Activated CD8-positive, alpha-beta memory T cell treated with anti-CD3 and anti-CD28 coated beads, Interleukin-2, amount 10 ng/mL, durations not matched to agents 7 days and 5 days (primary cell): Measurements from ENCODE around the gene HEMGN. TPM values are rescaled to one million over a fixed set of nuclear protein-coding genes. Genes with fewer than 3 reads are reported as not detected.

Source experiments
- ATAC-seq: fragments of 150-1000 bp; cut with Tn5 transposase; one replicate; pipeline ENCODE4 v1.10.0; 2021; ENCODE audit warnings: moderate library complexity
- CTCF ChIA-PET: fragments of 350-600 bp; sonication (Branson Sonifier 250); formaldehyde crosslinking; loops from one replicate; lab custom pipeline; 2021; ENCODE audit warnings: antibody characterized with exemption; lab: Charles Lee
- DNase-seq: peaks from one replicate; pipeline ENCODE4 v3.0.0-alpha.2; 2020
- H3K27ac Mint-ChIP-seq: one replicate; pipeline ENCODE4 v1.8.0; 2021; ENCODE audit warnings: mild to moderate bottlenecking, mixed read lengths
- H3K27me3 Mint-ChIP-seq: one replicate; pipeline ENCODE4 v1.8.0; 2021; ENCODE audit warnings: mixed read lengths
- H3K36me3 Mint-ChIP-seq: one replicate; pipeline ENCODE4 v1.8.0; 2021; ENCODE audit warnings: mild to moderate bottlenecking, mixed read lengths
- H3K4me1 Mint-ChIP-seq: one replicate; pipeline ENCODE4 v1.8.0; 2021; ENCODE audit warnings: mixed read lengths
- H3K4me3 Mint-ChIP-seq: one replicate; pipeline ENCODE4 v1.8.0; 2021; ENCODE audit warnings: mild to moderate bottlenecking, moderate library complexity, mixed read lengths
- H3K9me3 Mint-ChIP-seq: one replicate; pipeline ENCODE4 v1.8.0; 2022; ENCODE audit warnings: low read depth, mixed read lengths
- total RNA-seq, 2 experiments: library from RNA; stranded (reverse); gene quantifications; one replicate each; pipeline ENCODE4 v1.2.3, GENCODE V29; 2021

HEMGN gene
- total RNA-seq, 2 experiments from 2014 or later, result 0.23 to 0.47 TPM

DNA sequence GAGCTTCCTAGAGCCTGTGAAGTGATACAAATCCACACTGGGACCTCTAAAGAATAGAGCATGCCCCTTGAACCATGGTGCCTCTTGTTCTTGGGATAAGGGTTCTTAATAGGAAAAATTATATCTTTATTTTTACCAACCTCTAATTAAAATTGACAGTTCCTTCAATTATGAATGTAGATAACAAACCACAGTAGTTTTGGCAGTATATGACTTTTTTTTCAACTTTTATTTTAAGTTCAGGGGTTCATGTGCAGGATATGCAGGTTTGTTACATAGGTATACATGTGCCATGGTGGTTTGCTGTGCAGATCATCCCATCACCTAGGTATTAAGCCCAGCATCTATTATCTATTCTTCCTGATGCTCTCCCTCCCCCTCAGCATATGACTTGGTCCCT is 974 bp downstream of the HEMGN start:
- no peak overlapping the region for H3K4me3 Mint-ChIP-seq
- H3K4me1 Mint-ChIP-seq, result peaks cover 16% of the 10 kb centered on the region
- CTCF ChIA-PET, result interaction anchor here (1.0 to 5.3 kb wide), 4 partner anchors 11 to 98 kb away, joined by 3 to 31 read pairs (median 5); partner anchors contain the start of genes ANP32B and TRMO
- no peaks in the 10 kb centered on the region for H3K9me3 Mint-ChIP-seq
- H3K36me3 Mint-ChIP-seq, result no peaks in the 10 kb centered on the region
- no peaks in the 10 kb centered on the region for H3K27me3 Mint-ChIP-seq
- no peak overlapping the region for H3K27ac Mint-ChIP-seq
- DNase-seq (no peak), ATAC-seq (no peak)

DNA sequence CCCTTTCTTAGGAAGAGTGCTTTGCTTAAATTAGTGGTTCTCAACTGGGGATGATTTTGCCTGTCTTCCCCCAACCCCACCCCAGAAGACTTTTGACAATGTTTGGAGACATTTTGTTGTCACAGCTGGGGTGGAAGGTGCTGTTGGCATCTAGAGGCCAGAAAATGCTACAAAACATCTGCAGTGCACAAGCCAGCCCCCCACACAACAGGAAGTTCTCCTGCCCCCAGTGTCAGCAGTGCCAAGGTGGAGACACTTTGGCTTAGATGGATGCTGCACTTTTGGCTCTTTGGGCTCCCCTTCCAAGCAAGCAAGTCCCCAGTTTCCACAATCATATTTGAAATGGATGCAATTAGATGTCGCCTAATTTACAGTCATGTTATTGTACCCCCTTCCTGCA is 2.7 kb downstream of the HEMGN start:
- Mint-ChIP-seq H3K9me3 (no peaks in the 10 kb centered on the region), H3K27me3 (no peaks in the 10 kb centered on the region), H3K36me3 (no peaks in the 10 kb centered on the region), H3K4me3 (no peak overlapping the region), H3K4me1 (peaks cover 29% of the 10 kb centered on the region), H3K27ac (no peak overlapping the region)
- DNase-seq, result no peak
- CTCF ChIA-PET, result interaction anchor here (1.2 to 5.3 kb wide), 5 partner anchors 10 to 100 kb away, joined by 3 to 31 read pairs (median 4); partner anchors contain the start of gene TRMO
- no peak for ATAC-seq

DNA sequence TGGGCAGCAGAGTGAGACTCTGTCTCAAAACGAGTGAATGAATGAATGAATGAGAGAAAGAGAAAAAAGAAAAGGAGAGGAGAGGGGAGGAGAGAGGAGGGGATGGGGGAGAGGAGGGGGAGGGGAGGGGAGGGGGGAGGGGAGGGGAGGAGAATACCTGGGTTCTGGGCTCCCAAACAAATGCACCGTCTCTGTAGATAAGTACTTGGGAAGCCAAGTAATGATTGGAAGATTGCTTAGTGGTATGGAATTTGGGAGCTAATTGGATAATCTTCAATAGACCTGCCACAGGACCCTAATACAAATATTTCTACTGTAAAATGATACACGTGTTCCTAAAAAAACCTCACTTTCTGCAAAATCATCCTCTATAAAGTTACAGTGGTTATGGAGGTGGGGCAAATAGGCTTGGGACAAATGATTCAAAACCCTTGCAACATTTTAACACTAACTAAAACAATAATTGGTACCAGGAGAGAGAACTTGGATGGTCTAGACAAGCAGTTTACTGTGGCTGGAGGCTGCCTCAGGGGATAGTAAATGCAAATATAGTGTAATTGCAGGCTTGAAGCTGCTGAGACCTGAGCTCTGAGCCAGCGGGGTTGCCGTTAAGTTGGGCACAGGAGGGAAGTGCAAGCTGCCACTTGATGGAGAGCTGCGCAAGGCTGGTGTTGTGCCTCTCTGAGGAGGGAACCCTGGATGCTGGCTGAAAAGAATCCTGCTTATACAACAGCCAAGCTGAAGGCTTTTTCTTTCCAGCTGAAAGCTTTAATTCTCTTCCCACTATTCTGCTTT is 3.5 kb downstream of the HEMGN start:
- ATAC-seq, result no peak
- Mint-ChIP-seq H3K27me3 (no peaks in the 10 kb centered on the region), H3K4me1 (peaks cover 32% of the 10 kb centered on the region), H3K27ac (no peak overlapping the region), H3K36me3 (no peaks in the 10 kb centered on the region), H3K9me3 (no peaks in the 10 kb centered on the region), H3K4me3 (no peak overlapping the region)
- CTCF ChIA-PET, result interaction anchor here (1.2 to 5.3 kb wide), 3 partner anchors 12 to 101 kb away, joined by 3 to 31 read pairs (median 3); partner anchors contain the start of gene TRMO
- DNase-seq, result no peak

DNA sequence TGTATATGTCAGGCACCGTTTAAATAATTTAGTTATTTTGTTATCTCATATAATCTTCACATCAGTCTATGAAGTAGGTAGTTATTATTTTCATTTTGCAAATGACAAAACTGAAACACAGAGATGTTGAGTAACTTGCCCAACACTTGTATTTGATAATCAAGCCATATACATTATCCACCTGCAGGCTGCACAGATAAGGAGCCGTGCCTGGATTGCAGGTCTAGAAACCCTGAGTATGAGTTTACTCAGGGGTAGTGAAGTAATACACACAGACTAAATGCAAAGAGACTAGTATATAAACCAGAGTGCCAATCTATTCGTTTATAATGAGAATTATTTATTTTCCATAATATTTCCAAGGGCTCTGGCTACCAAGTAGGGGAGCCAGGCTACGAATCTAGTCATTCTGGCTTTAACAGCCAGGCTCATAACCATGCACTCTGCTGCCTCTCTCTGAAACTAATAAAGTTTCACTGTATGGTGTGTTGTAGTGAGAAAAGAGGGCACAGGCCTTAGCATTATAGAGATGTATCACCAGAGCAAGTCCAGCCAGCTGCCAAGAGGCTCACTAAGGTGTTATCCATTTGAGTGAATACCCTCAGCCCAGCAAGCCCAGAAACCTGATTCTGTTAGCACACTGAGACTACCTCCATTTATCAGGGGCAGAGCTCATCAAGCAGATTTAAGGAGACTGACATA is 4.5 kb downstream of the HEMGN start:
- no peak for ATAC-seq
- Mint-ChIP-seq H3K27me3 (no peaks in the 10 kb centered on the region), H3K36me3 (no peaks in the 10 kb centered on the region), H3K27ac (no peak overlapping the region), H3K4me3 (no peak overlapping the region), H3K9me3 (no peaks in the 10 kb centered on the region), H3K4me1 (peaks cover 31% of the 10 kb centered on the region)
- CTCF ChIA-PET, result no interaction called here
- DNase-seq, result no peak

DNA sequence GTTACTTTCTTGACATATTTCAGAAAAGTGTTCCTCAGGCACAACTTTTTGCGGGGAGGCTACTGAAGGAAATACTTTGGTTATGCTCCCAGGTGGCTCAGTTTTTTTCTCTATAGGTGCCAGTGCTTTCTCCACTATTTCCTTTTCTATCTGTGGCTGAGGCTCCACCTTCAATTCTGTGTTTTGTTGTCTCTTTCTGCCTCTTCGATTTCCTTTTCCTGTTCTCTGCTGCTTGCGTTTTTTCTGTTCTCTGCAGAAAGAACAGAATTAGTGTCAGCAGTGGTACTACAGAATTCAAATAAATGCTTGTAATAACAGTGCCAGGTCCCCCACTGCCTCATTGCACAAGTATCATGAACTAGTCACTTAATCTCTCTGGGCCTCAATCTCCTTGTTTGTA is 7.0 kb downstream of the HEMGN start:
- DNase-seq, result no peak
- no peaks in the 10 kb centered on the region for H3K9me3 Mint-ChIP-seq
- peak overlapping the region; percentile 80 for H3K27ac Mint-ChIP-seq
- H3K27me3 Mint-ChIP-seq, result no peaks in the 10 kb centered on the region
- peaks cover 21% of the 10 kb centered on the region for H3K4me1 Mint-ChIP-seq
- CTCF ChIA-PET, result interaction anchor here (0.7 to 1.2 kb wide), 4 partner anchors 8 to 29 kb away, joined by 3 to 7 read pairs (median 4); partner anchors contain the start of gene TRMO
- H3K4me3 Mint-ChIP-seq, result no peak overlapping the region
- no peaks in the 10 kb centered on the region for H3K36me3 Mint-ChIP-seq
- ATAC-seq, result peak; percentile 68

DNA sequence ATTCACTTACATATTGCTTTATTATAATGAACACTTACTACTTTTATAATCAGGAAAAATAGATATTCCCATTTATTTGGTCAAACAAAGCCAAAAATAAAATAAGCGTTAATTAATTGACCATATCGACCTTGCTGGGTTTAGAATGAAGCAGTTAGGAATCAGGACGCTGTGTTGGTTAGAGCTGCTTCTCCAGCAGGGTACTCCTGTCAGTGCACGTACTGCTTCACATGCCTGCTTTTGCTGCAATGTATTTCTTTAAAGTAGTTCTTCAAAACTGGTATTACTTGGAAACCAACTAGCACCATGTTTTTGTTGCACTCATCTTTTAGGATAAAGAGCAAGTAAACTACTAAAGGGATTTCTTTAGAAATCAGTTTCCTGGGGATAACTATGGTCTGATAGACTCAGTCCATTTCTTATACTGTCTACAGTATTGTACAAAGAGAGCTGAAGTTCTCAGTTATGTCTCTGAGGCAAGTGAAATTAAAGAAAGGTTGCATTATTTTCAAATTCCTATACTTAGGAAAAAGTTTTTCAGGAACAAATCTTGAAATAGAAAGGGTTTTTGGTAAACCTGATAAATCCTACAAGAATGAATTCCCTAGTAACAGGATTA is 8.9 kb downstream of the HEMGN start:
- H3K27ac Mint-ChIP-seq, result no peak overlapping the region
- no peak overlapping the region for H3K4me3 Mint-ChIP-seq
- CTCF ChIA-PET, result interaction anchor here (1.5 kb wide), 1 partner anchor 28 kb away, joined by 4 read pairs; no protein-coding TSS in a partner anchor
- H3K27me3 Mint-ChIP-seq, result no peaks in the 10 kb centered on the region
- no peaks in the 10 kb centered on the region for H3K9me3 Mint-ChIP-seq
- peaks cover 26% of the 10 kb centered on the region for H3K4me1 Mint-ChIP-seq
- no peak for DNase-seq
- H3K36me3 Mint-ChIP-seq, result no peaks in the 10 kb centered on the region
- ATAC-seq, result no peak

DNA sequence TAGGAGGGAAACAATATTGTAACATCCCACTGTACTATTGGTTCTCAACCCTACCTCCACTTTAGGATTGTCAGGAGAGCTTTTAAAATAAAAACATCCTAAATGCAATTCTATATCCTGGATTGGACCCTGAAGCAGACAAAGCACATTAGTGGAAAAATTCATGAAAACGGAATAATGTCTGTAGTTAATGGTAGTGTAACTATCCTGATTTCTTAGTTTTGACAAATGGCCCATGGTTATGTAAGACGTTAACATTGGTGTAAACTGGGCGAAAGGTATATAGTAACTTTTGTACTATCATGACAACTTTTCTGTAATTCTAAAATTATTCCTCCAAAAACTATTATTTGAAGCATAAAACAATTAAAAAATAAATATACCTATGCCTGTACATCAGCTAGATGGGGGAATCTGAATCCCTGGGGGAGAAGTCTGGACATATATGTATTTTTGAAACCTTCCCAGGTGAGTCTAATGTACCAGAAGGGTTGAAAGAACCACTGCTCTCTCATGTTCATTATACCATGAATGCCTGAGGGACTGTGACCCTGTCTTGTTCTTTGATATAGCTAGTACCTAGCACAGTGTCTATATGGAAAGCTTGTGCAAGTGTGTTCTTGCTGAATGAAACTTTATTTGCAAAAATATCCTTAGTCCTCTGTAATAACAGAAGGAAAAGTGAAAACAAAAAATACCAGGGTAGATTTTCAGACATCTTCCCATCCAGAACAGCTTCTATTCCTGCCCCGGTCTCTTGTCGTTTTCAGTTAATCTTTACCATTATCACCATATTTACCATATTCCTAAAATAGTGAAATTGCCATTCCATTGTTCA is 12.3 kb downstream of the HEMGN start:
- Mint-ChIP-seq H3K27me3 (peaks cover 3% of the 10 kb centered on the region), H3K27ac (no peak overlapping the region), H3K9me3 (no peaks in the 10 kb centered on the region), H3K4me1 (peaks cover 38% of the 10 kb centered on the region), H3K36me3 (peaks cover 3% of the 10 kb centered on the region), H3K4me3 (no peak overlapping the region)
- CTCF ChIA-PET, result interaction anchor here (1.2 to 7.7 kb wide), 6 partner anchors 10 to 148 kb away, joined by 3 to 99 read pairs (median 4); partner anchors contain the start of gene ANP32B
- no peak for DNase-seq
- ATAC-seq, result no peak

DNA sequence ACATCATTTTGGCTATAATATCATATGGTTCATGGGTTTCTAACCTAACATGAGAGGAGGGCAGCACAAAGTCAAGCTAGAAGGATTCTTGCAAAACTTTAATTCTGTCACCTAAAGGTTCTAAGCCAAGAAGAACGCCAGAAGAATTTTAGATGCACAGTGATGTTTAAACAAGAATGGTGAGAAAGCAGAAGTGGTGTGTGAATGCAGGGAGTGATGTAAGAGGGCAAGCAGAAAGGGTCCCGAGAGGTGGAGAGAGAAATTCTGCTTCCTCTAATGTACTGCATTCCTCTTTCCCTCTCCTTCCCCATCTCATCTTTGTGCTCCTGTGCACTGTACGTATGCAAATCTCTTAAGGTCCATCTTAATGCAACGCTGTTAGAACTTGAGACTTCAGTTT is 13.6 kb downstream of the HEMGN start:
- Mint-ChIP-seq H3K9me3 (no peaks in the 10 kb centered on the region), H3K4me1 (peaks cover 44% of the 10 kb centered on the region)
- CTCF ChIA-PET, result interaction anchor here (0.7 to 7.7 kb wide), 32 partner anchors 12 to 336 kb away, joined by 3 to 99 read pairs (median 5); partner anchors contain the start of genes ANP32B, HEMGN, TBC1D2 and TRIM14

DNA sequence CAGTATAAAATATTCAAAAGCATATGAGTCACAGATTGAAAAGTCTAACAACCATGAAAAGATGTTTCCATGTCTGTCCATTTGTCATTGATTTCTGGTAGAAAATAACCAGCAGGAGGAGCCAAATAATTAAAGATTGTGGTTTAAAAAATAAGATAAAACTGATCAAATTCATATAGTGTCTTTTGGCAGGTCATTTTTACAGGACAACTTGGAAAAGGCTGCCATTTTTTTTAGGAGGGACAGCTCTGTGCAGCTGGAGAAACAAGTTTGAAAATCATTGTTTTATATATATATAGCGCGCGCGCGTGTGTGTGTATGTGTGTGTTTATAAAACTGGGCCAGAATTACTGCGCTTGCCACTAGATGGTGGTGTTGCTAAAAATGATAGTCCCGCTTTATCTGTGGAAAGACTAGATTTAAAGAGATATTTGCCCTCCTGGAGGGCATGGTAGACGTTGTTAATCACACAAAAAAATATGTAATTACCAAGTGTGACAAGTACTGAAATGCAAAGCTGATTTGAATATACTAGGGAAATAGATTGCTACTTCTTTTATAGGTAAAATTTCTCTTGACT is 14.4 kb downstream of the HEMGN start:
- peak; percentile 88 for DNase-seq
- H3K4me3 Mint-ChIP-seq, result peak overlapping the region; percentile 82
- peaks cover 5% of the 10 kb centered on the region for H3K36me3 Mint-ChIP-seq
- H3K27me3 Mint-ChIP-seq, result peaks cover 3% of the 10 kb centered on the region
- peak; percentile 34 for ATAC-seq
- H3K9me3 Mint-ChIP-seq, result no peaks in the 10 kb centered on the region
- peaks cover 48% of the 10 kb centered on the region for H3K4me1 Mint-ChIP-seq
- CTCF ChIA-PET, result interaction anchor here (0.7 to 7.7 kb wide), 42 partner anchors 8 to 336 kb away, joined by 3 to 99 read pairs (median 5); partner anchors contain the start of genes ANP32B, HEMGN, TBC1D2 and TRIM14
- peak overlapping the region; percentile 97 for H3K27ac Mint-ChIP-seq

More for the DNA sequence above, 13.6 kb downstream of the HEMGN start:
- Mint-ChIP-seq H3K4me3 (no peak overlapping the region), H3K27me3 (peaks cover 3% of the 10 kb centered on the region), H3K36me3 (peaks cover 3% of the 10 kb centered on the region), H3K27ac (no peak overlapping the region)
- DNase-seq, result no peak
- ATAC-seq, result no peak

DNA sequence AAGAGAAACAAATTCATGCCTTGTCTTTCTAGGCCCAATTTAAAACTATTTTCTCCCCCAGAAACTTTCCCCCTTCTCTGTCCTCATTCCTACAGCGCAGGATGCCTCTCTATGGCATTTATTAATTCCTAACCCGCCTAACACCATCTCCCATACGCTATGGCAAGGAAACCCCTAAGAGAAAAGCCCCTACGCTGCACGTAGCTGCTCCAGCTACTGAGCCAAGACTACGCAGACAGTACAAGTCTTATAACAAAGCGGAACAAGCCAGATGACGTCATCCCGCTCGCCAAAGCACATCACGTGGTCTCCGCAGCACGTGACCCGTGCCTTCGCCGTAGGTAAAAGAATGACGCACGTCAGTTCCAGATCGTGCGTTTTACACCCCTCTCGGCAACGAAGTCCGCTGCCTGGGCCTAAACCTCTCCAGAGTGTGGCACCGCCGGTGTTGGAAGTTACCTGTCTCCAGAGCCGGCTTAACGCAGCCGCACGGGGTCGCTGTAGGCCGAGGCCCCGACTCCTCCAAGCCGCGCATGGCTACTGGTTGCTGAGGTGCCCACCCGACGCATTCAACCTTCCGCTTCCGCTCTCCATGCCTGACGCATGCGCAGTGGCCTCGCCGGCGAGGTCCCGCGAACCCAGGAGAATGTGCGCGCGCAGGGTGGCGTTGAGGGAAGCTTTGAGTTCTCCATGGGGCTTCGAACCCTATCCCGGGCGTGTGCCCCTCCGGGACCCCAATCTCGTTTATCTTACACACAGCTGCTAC is 15.8 kb downstream of the HEMGN start, which contains the start of gene TRMO:
Gene TRMO (minus strand): TSS at position 542 of the 766 bp plus-strand sequence. CDS start 7 bp downstream, at position 535.
- ATAC-seq, result peak; percentile 83
- Mint-ChIP-seq H3K4me3 (peak within 1 kb of the TSS; percentile 82), H3K36me3 (peaks cover 7% of the 10 kb centered on the region), H3K27me3 (peaks cover 3% of the 10 kb centered on the region), H3K9me3 (no peaks in the 10 kb centered on the region), H3K27ac (peak within 1 kb of the TSS; percentile 97), H3K4me1 (peaks cover 53% of the 10 kb centered on the region)
- DNase-seq, result peak; percentile 98
- CTCF ChIA-PET, result interaction anchor here (0.6 to 7.7 kb wide), 38 partner anchors 9 to 334 kb away, joined by 3 to 99 read pairs (median 6); partner anchors contain the start of genes ANP32B, HEMGN, NANS and NCBP1

DNA sequence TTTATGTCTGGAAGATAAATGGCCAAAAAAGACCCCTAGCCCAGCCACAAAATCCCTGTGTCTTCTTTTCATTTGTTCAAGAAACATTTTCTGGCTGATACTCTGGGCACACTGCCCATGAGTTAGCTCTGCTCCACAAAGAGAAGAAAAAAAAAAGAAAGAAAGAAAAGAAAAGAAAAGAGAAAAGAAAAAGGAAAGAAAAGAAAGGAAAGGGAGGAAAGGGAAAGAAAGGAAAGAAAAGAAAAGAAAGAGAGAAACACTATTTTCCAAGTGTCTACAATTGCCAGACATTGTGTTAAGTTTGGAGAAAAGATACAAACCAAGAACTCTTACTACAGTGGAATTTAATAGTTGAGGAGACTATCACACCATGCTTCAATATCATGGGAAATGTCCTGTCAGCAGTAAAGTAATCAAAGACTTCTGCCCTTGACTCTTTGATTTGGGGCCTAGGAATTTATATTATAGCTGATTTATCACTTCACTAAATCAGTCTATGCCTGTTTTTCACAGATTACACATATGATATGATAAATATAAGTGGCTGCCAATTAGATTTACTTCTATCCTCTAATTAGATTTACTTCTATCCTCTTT is 18.7 kb downstream of the HEMGN start:
- Mint-ChIP-seq H3K4me3 (peak overlapping the region; percentile 63), H3K36me3 (peaks cover 18% of the 10 kb centered on the region), H3K27ac (peak overlapping the region; percentile 83), H3K27me3 (peaks cover 3% of the 10 kb centered on the region), H3K9me3 (no peaks in the 10 kb centered on the region), H3K4me1 (peaks cover 52% of the 10 kb centered on the region)
- ATAC-seq, result no peak
- CTCF ChIA-PET, result interaction anchor here (0.6 to 7.7 kb wide), 4 partner anchors 10 to 324 kb away, joined by 3 to 99 read pairs (median 52); partner anchors contain the start of gene ANP32B
- DNase-seq, result no peak
